GM18507 (cell line): ENCODE measurements around the gene RNF220.
"Not testable (repeated sequence)": the region's sequence is repeated elsewhere in the genome, so short reads cannot be mapped to it uniquely, and the experiment has no call there.

Experiments used
- DNase-seq: peaks from one replicate; pipeline ENCODE4 v3.0.0; 2011; ENCODE audit warnings: low read depth; ENCODE audit not compliant: insufficient read length; ENCODE audit errors: extremely low spot score
- FAIRE-seq: peaks from 2 replicates; lab custom pipeline; 2011; peaks lifted over from hg19 to GRCh38; lab: Jason Lieb, UNC

The RNF220 gene

GRCh38 chr1:44539991-44540730, 135.1 kb downstream of the RNF220 start:
- no peak for FAIRE-seq
- no peak for DNase-seq

DNA sequence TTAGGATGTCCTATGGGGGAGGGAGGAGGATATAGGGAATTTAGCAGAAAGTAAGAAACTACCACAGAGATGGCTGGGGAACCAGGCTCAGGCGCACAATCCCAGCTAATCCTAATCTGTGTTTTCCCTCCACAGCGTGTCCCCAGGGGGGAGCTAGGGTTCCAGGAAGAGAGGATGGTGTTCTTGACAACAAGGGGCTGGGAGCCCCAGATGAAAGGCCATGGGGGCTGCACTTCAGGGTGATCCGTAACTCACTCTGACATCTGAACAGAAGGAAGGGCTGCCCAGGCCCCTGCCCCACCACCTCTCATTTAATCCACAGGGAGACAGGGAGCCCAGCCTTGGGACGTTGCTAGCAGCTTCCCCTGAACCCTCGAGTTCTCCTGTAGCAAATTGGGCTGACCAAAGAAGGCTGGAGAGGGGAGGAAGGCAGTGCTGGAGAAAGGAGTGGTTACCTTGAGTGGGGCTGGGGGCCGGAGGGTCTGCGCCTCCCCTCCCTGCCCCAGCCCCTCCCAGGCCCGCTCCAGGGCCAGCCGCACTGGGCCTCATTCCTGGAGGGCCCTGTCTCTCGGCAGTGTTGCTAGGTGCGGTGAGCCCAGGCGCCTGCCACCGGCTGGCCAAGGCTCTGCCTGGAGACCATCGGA, 137.5 kb downstream of the RNF220 start:
- FAIRE-seq = no peak
- no peak for DNase-seq

DNA sequence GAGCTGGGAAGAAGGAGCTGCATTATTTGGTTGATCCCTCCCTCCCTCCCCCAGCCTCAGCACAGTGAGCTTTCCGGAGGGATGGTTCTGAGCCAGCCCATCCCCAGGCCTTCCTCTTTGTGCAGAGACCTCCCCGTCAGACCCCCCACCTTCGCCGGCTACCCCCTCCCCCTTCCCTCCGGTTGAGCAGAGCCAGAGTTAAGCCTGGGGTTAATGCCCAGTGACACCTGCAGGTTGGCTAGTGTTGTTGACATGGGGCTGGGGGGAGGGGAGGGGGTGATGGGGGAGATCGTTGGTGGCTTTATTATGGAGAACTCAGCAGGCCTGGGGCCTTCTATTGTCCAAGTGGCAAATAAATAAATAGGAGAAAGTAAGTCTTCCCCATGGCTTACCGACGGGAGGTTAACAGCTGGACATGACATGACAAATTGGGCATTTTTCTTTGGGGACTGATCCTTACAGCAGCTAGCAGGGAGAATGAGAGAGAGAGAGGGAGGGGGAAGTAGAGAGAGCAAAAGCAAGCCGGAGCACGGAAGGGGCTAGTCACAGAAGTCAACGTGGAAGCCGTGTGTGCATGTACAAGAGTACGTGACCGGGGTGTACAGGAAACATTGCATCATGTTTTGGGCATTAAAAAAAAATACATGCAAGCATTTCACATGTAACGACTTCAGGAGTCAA, 138.1 kb downstream of the RNF220 start:
- FAIRE-seq = no peak
- no peak for DNase-seq

DNA sequence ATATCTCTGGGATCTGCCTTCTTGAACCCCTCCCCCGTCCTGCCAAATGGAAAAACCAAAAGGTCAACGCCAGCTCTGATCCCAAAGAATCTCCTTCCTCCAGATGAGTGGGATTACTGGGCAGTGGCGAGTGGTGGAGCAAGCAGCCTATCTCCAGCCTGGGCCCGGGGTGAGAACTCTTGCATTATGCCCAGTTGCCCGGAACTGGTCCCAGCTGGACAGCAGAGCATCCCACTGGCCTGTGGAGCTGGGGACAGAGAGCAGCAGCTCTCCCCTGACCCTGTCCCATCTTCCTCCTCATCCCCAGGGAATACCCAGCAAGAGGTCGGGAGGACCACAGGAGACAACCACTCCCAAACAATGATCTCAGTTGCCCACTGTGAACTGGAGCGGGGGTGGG, 138.7 kb downstream of the RNF220 start:
- no peak for FAIRE-seq

GRCh38 chr1:44544960-44545359, 139.9 kb downstream of the RNF220 start:
- FAIRE-seq (no peak), DNase-seq (no peak)

More for the DNA sequence above, 138.7 kb downstream of the RNF220 start:
- no peak for DNase-seq

DNA sequence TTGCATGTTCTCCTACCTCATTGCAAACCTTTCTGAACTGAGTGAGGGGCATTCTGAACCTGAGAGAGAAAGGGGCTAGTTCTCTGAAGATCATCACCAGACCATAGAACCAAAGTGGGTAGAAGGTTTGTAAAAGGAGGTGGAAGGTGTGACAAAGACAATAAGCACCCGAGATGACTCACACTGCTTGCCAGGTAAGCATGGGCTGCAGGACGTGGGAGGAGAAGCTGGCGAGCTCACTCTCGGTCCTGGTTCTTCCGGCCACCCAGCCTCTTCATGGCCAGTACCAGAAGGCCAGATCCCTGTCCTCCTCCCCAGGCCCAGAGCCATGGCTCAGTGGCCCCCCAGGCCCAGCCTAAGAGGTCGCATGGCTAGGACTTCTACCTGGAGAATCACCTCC, 140.9 kb downstream of the RNF220 start:
- no peak for DNase-seq

GRCh38 chr1:44546403-44547053, 141.5 kb downstream of the RNF220 start:
- FAIRE-seq = no peak
- DNase-seq = no peak

More for the DNA sequence above, 140.9 kb downstream of the RNF220 start:
- no peak for FAIRE-seq

- FAIRE-seq = no peak
- DNase-seq = no peak
Measured at GRCh38 chr1:44547361-44547760, 142.3 kb downstream of the RNF220 start.

DNA sequence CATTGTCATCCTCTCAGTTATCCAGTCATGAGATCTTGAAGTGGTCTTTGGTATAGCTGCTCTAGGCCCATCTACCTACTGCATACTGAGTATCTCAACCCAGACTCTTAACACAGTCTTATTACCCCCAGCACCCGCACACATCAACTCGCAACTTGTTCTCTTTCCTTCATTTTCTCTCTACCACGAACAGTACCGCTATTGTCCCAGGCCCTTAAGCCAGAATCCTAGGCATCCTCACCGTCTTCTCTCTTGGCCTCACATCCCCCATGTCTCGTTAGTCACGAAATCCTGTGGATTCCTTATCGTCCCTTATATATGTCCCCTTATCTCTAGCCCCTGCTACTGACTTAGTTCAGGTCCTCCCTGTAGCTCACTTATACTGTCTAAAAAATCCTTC, 142.8 kb downstream of the RNF220 start:
- DNase-seq = no peak
- FAIRE-seq = no peak

GRCh38 chr1:44549510-44549909, 144.5 kb downstream of the RNF220 start:
- FAIRE-seq (no peak), DNase-seq (no peak)

GRCh38 chr1:44553127-44553758, 148.2 kb downstream of the RNF220 start:
- FAIRE-seq (no peak), DNase-seq (no peak)

- DNase-seq (no peak), FAIRE-seq (no peak)
Measured at GRCh38 chr1:44553771-44554170, 148.7 kb downstream of the RNF220 start.

DNA sequence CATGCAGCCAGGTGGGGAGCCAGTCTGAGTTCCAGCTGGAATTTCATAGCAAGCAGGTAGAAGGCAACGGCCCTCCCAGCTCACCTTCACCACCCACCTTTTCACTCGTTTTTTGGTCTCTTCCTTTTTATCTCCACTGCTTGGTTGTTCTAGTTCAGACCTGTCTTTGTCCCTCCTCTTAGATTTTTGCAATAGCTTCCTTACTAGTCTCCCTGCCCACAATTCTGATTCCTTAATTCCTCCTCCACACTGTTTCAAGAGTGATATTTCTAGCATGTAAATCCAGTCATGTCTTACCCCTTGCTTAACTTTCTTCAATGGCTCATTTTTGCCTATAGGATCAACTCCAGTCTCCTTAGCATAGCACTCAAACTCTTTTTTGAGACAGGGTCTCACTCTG, 149.7 kb downstream of the RNF220 start:
- no peak for DNase-seq
- FAIRE-seq = no peak

DNA sequence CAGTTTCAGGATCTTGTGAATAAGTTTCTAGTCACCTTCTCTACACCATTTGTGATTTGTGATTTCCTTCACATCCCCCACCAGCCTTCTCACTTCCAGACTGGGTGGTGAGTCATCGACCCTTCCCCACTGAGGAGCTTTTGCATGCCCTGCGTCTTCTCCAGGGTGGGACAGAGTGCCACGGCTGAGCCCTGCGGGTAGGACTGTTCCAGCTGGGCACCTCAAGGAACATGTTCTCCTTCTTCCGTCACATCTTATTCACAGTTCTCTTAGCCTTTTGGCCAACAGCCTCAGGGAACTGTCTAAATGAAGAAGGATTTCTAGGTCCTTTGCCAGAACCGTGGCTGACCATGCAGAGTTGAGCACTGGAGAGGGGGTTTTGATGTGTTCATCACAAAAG, 152.7 kb downstream of the RNF220 start:
- FAIRE-seq = no peak

GRCh38 chr1:44558883-44559282, 153.8 kb downstream of the RNF220 start:
- FAIRE-seq (no peak), DNase-seq (no peak)

More for the DNA sequence above, 152.7 kb downstream of the RNF220 start:
- no peak for DNase-seq

- DNase-seq (no peak), FAIRE-seq (no peak)
Measured at GRCh38 chr1:44559330-44559729, 154.3 kb downstream of the RNF220 start.

GRCh38 chr1:44559913-44560312, 154.9 kb downstream of the RNF220 start:
- FAIRE-seq (no peak), DNase-seq (no peak)

- not testable (repeated sequence) for FAIRE-seq, DNase-seq
Measured at GRCh38 chr1:44560696-44561095, 155.6 kb downstream of the RNF220 start.

DNA sequence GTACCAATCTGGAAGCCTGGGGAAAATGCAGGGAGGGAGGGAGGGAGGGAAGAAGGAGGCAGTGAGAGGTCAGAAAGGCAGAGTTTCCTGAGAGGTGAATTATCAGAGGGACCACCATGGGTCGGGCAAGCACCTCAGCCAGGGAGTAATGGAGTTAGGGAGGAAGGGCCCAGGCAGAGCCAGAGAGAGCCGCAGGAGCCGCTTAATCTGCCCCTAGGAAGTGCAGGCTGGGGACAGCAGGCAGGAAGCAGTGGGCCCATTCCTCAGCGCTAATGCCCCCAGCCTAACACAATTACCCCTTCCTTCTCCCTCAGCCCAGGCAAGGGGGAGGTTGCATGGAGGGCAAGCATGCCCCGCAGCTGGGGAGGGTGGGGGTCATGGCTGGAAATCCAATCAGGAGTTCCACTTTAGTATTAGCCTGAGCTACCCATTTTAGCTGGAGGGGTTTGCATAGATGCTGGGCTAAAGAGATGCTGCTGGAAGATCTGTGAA, 160.2 kb downstream of the RNF220 start:
- FAIRE-seq (no peak), DNase-seq (no peak)

GRCh38 chr1:44565833-44566232, 160.8 kb downstream of the RNF220 start:
- FAIRE-seq (no peak), DNase-seq (no peak)
